GM18861 (cell line): ENCODE data around the gene TRAF3IP1.
"Not testable (repeated sequence)": the region's sequence is repeated elsewhere in the genome, so short reads cannot be mapped to it uniquely, and the experiment has no call there.

ENCODE experiments used
- ATAC-seq: cut with Tn5 transposase; IDR thresholded peaks from one replicate; pipeline ENCODE4 v1.9.1; 2021; ENCODE audit not compliant: unreplicated experiment

TRAF3IP1 gene

GRCh38 chr2:238441262-238442114 is 121.2 kb downstream of the TRAF3IP1 start:
- no peak for ATAC-seq

- ATAC-seq = not testable (repeated sequence)
These were observed 121.9 kb downstream of the TRAF3IP1 start for GRCh38 chr2:238442257-238442656.

GRCh38 chr2:238444242-238444641 is 123.9 kb downstream of the TRAF3IP1 start:
- ATAC-seq = no peak

GRCh38 chr2:238445409-238446190 is 125.3 kb downstream of the TRAF3IP1 start:
- no peak for ATAC-seq

GRCh38 chr2:238446371-238446770 is 126.1 kb downstream of the TRAF3IP1 start:
- no peak for ATAC-seq

GRCh38 chr2:238448031-238448955 is 128.0 kb downstream of the TRAF3IP1 start:
- no peak for ATAC-seq

- ATAC-seq = no peak
These were observed 128.9 kb downstream of the TRAF3IP1 start for GRCh38 chr2:238449241-238449640.

GRCh38 chr2:238449909-238450417 is 129.6 kb downstream of the TRAF3IP1 start:
- ATAC-seq = no peak

- no peak for ATAC-seq
These were observed 130.1 kb downstream of the TRAF3IP1 start for GRCh38 chr2:238450440-238450861.
